Activated T-helper 1 cell treated with anti-CD3 and anti-CD28 coated beads, Interleukin-2, amount 50 U/mL, for 16 hours (primary cell): ENCODE measurements around the gene PHLPP1.

ENCODE experiments used
- DNase-seq, 2 donors: peaks; one replicate each; pipeline ENCODE4 v3.0.0-alpha.2; 2020; ENCODE audit warnings: low read depth in 1 of 2, low spot score in 1 of 2

PHLPP1 gene

DNA sequence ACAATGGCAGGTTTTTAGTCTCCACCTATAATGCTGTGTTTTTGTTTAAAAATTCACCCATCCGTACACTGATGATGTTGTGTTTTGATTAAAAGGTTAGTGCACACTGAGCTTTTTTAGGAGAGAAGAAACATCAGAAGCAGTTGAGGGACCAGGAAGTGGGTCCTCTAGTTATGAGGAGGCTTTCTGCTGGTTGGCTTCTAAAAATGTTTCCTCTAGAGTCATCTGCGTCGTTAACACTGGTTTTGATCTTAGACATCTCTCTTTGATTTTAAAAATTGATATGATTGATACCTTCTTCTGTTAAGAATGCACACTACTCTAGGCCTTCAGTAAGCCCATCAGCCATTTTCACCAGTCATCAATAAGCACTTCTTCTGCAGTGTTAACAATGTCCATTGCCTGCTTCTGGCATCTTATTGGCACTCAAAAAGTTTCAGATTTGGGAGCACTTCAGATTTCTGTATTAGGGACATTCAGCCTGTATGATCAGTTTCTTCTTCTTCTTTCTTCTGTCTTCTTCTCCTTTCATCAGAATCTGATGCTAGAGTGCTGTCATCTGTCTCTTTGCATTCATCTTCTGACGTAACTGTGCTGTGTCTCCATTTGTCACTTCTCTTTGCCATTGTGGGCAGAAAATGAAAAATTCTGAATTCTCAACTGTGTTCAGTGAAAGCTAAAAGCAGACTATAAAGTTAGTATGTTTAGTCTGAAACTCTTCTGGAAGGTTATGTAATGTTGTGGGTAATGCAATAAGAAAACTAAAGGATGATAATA, 56.3 kb downstream of the PHLPP1 start:
- no peak for DNase-seq

DNA sequence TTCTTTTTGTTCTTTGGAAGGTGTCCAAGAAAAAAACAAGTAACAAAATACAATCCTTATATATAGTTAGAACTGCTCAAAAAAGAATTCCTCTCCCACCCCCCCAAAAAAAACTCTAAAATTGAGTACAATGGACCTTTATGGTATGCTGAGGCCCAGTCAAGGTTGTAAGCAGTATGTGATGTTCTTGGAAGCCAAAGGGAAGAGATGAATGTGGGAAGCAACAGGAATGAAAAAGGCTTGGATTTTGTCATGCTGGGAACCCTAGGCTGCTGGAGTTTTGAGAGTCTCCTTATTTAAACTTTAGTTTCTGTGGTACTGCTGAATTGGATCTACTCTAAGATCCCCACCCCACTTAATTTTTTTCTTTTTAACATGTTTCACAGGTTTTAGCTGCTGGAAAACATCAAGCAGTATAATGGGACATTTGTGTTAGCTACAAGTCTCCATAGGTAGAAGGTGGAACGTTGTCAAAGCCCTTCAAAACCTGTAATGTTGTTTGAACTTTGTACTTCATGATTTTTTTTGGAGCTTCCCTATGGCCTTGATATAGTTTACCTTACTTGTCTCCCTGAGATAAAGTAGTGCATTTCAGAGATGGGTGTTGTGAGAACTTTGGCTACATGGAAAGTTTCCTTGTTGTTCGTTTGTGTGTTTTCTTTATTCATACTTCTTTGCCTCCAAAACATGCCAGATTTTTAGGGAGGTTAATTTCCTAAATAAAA, 57.7 kb downstream of the PHLPP1 start:
- DNase-seq = no peak

DNA sequence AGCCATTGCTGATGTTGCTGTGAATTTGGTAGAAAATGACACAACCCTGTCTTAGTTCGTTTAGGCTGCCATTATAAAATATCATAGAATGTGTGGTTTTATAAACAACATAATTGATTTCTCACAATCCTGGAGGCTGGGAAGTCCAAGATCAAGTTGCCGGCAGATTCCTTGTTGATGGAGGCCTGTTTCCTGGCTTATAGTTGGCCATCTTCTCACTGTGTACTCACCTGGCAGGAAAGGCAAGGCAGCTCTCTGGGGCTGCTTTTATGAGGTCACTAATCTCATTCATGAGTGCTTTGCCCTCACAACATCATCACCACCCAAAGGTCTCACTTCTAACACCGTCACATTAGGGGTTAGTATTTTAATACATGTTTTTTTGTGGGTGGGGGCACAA, 58.4 kb downstream of the PHLPP1 start:
- no peak for DNase-seq

DNA sequence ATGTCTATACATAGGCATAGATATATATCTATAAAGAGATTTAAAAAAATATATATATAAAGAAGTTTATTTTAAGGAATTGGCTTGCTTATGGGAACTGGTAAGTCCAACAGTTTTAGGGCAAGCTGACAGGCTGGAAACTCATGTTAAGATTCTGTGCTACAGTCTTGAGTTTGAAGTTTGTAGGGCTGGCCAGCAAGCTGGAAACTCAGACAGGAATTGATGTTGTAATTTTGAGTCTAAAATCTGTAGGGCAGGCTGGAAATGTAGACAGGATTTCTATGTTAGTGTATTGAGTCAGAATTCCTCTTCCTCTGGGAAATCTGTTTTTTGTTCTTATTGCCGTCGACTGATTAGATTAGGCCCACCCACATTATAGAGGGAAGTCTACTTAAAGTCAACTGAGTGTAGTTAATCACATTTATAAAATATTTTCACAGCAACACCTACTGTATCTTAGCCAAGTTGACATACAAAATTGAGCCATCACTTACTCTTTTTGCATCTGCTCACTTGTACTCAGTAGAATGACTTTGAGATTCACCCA, 60.8 kb downstream of the PHLPP1 start:
- no peak for DNase-seq

DNA sequence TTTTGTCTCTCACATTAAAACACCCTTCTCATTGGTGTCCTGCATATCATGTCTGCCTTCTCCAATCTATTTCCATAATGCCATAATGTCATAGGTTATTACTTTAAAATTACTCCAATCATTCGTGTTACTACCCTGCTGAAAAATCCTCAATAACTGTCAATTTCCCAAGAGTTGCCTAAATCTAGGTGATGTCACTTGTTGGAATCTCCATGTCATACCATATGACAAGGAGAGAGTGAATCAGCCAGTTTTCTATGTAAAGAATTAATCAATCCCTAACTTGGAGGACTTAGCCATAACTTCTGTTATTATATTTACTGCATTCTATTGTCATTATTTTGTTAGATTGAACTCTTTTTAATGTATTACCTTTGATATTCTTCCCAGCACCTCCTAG, 62.5 kb downstream of the PHLPP1 start:
- no peak for DNase-seq

DNA sequence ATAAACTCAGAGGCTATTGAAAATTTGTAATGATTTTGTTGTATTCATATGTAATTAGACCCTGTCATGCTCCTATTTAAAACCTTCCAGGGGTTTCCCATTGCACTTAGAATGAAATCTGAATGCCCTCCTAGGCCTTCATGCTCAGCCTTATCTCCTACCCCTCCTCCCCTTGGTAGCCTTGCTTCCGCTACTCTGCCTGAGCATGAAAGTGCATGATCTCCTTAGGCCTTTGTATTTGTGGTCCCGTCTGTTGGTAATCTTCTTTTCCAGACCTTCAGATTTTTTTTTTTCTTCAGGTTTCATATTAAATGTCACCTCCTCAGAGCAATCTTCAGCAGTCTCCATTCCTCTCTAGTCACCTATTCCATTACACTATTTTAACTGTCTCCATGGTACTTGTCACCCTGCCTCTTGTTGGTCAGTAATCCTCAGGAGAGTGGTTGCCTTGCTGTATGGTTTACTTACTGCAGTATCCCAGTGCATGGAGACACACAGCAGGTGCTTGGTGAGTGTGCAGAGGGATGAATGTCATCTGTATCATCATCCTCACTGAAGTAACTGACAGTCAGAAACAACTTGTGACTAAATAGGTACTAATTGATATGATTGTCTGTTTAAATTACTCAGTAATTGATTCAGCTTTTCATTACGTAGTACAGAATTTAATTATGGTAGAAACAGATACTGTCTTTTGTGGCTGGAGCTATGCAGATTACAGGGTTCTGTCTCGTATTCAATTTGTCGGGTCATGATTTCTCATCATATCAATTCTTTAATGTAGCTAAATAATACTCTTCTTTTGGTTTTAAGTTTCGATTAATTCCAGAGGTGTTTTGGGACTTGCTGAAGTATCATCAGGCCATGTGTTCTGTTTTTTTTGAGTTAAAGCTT, 63.9 kb downstream of the PHLPP1 start:
- no peak for DNase-seq

DNA sequence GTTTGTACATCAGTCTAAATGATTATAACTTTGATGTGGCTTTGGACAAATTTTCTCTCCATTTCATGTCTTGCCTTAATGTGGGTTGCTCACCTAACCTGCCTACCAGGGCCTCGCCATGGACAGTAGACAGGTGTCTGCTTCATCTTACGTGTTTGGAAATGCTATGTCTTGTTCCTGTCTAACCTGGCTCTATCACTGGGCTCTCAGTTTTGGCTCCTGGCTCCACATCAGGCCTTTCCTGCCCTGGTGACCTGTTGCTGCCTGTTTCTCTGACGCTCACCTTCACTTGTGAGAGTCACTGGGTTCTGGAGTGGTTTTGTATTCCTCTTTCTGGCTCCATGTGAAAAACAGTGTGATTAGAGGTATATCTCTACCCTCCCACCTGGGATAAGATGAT, 65.9 kb downstream of the PHLPP1 start:
- no peak for DNase-seq

DNA sequence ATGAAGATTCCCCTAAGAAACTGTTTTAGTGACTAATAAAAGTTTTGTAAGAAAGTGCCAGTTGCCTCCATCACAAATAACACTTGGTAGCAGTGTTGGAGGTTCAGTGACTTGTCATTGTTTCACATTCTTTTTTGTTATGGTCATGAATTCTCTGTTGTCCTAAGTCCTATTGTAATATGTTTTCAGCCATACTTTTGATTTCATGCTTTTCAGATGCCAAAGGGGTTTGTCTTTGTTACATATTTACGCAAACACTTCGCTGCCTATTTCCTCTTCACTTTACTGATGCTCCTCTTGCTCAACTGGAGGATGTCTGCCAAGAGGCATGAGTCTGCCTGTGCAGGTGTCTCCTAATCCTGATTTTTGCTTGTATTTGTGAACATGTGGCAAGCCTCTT, 66.6 kb downstream of the PHLPP1 start:
- DNase-seq = no peak

DNA sequence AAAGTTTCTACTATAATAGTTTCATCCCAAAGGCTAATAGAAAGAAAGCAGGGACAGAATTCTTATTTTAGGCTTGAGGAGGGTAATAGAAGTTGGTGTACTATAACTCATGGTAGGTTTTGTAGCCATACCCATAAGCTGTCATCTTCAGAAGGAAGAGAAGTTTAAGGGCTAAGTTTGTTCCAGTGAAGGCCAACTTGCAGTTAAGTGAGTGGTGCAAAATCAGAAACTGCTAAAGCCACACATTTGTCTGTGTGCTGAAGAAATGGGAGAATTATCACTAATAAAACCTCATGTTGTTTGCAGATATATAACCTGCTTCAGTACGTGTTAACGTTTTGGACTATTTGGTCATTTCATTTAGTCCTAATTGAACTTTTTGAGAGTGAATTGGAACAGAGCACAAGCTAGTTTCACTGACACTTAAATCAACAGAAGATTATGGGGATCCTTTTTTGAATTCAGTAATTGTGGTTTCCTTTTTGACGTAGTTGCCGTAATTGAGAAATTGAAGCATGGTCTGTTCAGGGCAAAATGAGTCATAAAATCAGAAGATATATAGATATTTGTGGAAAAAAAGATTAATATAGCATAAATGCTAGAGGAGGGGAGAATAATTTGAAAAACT, 69.1 kb downstream of the PHLPP1 start:
- no peak for DNase-seq

DNA sequence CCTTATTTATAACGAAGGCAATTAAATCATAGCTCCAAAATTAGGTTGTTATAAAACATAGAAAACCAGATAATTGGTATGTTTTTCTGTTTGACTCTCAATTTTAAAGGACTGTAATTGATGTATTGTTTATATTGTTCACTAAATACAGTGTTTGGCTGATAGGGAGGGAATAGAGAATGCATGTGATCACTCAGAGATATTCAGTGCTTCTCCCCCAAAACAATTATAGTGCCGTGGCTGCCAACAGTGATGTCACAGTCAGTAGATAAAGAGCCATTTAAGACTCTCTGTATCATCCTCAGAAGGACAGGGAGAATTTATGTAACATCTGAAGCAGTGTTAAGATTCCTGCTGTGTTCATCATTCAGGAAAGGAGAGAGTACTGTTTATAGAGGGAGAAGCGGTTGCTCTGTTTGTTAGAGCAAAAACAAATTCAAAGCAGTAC, 69.6 kb downstream of the PHLPP1 start:
- DNase-seq = no peak

DNA sequence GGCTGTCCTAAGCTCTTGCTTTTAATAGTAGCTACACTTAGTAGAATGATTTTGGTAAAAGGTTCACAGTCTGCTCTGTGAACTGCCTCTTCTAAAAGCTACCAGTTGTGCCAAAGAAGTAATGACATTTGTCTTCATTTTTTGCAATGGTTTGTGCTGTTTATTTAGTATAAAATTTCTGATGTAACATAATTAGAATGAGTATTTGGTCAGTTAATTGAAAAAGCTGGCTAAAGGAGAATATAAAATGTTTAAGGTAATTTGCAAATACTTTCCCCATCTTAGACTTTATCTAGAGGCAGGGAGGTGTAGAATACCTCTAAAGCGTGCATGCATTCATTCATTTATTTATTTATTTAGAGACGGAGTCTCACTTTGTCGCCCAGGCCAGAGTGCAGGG, 71.3 kb downstream of the PHLPP1 start:
- DNase-seq = no peak

DNA sequence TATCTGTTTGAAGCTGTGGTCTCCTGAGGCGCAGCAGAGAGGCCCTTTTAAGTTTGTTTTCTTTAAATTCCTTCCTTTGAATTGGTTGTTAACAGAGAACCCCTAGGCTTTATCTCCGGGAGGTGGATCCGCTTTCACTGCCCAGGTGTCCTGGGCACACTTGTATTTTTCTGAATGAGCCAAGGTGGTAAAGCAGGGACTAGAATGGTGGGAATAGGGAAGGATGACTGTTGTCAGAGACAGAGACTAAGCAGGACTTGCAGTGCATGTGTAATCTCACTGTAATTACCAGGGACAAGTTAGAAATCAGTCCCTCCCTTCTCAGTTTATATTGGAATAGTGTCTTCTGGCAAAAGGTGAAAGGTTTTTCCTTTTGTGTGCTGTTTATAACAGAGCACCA, 72.8 kb downstream of the PHLPP1 start:
- no peak for DNase-seq

DNA sequence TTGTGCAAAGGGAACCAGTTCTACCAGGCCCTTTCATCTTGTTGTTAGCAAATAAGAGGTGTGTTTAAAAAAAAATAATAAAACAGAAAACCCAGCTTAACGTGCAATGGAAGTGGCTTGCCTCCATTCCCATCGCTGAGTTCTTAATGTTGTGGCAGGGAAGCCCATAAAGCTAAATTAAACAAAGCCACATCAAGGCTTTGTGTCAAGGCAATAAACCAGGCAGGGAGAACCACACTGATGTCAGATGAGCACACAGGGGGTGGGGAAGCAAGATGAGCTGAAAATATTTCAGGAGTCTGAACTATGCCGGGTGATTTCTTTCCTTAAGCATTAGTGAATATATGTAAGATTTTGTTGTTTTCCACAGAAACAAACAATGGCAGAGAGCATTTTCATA, 73.5 kb downstream of the PHLPP1 start:
- DNase-seq = no peak

DNA sequence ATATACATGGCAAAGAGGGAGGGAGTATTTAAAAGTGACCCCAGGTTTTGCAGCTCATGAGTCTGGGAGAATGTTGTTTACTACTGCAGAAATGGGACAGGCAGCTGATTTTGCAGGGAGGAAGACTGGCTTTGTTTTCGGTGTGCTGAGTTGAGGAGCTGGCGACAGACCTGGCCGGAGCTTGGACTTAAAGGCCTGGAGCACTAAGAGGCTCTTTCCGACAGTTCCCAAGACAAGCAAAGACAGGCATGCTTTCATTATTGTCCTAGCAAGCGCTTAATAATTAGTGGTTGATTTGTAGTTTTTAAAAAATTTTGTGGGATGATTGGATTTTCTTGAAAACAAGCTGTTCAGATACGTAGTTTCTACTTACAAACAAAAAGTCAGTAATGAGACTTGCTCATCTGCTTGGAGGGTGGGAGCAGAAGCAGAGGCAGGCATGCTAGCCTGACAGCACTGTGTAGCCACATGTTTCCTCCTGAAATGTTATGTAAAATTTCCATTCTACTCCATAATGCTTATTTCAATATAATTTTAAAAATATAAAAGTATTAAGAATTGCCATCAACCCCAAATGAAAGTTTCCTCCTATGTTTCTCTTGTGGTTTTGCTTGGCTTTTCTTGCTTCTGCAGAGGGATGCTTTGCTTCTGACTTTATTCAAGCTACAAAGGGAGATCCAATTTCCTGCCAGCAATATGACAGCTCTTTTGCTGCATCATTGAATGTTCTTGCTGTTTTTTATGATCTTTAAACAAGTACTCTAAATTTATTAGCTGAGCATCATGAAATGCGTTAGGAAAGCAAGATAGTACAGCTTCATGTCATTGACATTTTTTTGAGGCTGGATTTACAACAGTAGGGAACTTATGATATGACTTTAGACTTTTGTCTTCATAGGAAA, 75.8 kb downstream of the PHLPP1 start:
- DNase-seq = no peak

DNA sequence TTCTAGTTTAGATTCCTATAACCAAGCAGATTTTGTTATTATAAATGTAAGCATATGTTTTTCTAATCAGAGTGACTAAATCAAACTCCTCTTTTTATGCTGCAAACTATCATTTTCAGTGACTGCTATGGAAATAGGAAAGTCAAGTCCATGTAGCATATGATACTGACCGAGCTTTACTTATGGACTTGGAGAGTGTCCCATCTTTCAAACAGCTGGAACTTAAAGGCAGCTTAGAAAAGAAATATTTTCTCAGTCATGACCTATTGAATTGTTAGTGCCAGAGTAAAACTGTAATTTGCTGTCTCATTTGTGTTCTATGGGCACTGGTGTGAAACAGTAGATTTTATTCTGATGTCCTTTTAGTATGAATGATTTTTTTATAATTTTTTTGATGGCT, 76.7 kb downstream of the PHLPP1 start:
- DNase-seq = no peak

DNA sequence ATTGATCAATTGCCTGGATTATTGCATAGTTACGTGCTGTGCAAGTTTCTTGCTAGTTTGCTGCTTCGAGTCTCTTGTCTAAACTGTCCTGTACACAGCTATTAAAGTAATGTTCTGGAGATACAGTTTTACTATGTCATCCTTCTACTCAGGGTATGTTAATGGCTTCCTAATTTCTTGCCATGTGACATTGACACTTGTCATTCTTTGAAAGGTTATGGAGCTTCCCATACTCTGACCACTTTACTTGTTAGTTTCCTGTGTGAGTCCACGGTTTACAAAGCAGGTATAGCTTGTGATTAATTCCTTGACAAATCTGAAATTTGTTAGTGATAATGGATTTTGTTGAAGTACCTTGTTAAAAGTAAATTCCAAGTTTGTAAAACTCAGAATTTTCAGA, 80.5 kb downstream of the PHLPP1 start:
- no peak for DNase-seq

DNA sequence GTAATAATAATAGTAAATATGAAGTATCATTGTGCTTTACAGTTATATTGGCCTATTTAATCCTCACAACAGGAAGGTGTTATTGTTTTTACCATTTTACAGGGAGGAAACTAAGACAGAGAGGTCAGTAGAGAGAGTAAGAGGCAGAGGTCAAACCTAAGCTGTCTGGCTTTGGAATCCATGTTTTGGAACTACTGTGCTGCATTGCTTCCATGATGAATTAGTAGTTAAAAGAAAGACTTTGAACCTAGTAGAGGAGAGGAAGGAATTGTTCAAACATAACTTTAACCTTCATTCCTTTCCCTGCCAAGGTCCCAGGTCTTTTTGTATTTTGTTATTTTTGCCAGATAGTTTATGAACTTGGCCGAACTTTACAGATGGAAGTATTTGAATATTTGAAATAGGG, 80.9 kb downstream of the PHLPP1 start:
- DNase-seq = no peak

DNA sequence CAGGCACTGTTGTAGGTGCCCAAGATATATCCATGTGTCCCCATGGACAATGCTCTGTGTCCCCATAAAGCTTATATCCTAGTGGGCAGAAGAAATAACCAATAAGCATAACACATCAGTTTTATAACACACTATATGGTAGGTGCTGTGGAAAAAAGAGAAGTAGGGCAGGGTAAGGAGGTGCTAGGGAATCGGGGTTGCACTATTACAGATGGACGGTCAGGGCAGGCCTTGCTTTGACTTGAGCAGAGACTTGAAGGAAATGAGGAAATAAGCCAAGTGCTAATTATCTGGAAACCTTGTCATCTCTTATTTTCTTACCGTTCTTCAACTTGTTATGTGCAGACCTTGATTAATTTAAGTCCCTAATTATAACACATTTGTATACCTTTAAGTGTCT, 82.0 kb downstream of the PHLPP1 start:
- DNase-seq = no peak

DNA sequence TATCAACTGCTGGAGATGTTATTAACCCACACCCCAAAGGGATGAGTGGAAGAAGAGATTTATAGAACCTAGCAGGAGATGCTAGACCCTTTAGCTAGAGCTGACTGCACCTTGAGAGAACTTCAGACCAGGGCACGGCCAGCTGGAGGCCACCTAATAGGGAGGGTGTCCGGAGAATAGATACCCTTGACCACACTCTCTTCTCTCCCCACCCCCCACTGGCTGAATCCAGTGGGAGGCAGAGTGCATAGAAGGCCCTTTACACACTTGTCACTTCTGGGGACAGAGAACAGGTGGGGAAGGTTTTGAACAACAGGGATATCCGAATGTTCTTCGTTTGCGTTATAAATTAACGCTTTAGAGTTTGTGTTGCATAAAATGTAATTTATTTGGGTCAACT, 84.6 kb downstream of the PHLPP1 start:
- no peak for DNase-seq

DNA sequence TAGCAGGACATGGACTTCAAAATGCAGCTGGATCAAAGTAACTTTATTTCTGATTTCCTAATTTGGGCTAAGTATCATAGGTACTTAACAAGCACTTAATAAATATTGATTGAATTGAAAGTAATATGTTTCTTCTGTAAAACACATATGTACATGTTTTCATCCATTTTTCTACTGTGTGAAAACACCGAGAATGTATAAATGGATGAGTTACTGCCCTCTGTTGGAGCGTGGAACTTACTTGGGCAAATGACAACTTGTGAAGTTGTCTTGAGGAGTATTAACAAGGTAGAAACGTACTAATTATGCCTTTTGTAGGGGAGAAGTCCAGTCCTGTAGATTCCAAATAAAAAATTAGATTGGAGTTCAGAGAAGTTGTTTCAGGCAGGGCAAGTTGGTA, 87.2 kb downstream of the PHLPP1 start:
- DNase-seq = no peak
